A549 (cell line): ENCODE data around the gene ALG14. TPM values are rescaled to one million over a fixed set of nuclear protein-coding genes. Genes with fewer than 3 reads are reported as not detected.
"Not testable (repeated sequence)": the region's sequence is repeated elsewhere in the genome, so short reads cannot be mapped to it uniquely, and the experiment has no call there.

Experiments
- ATAC-seq, 2 experiments: fragments of 200-7000 bp in 1 of 2; fragments of >200 bp in 1 of 2; cut with Nextera tagmentation in 1 of 2; cut with Tn5 transposase in 1 of 2; 3 replicates each; pipeline versions ENCODE4 v1.8.0 to v1.9.1; 2018 to 2020; ENCODE audit warnings: mild to moderate bottlenecking in 1 of 2, moderate library complexity in 1 of 2
- CTCF ChIA-PET: fragments of 300-600 bp; sonication (Branson Sonifier 250); formaldehyde crosslinking; extraction: SDS; loops from one replicate; lab custom pipeline; 2021; ENCODE audit warnings: antibody characterized with exemption, inconsistent platforms; lab: Yijun Ruan, JAX
- POLR2A ChIA-PET: fragments of 350-600 bp; formaldehyde crosslinking; extraction: SDS; loops from one replicate; lab custom pipeline; 2021; ENCODE audit warnings: antibody characterized with exemption, inconsistent platforms; lab: Yijun Ruan, JAX
- DNase-seq, 2 experiments: peaks; one replicate each; pipeline versions ENCODE4 v3.0.0 to v3.0.0-alpha.2; 2011 to 2016; ENCODE audit warnings: low read depth in 1 of 2, low spot score in 1 of 2
- FAIRE-seq: peaks from 2 replicates; lab custom pipeline; 2011; peaks lifted over from hg19 to GRCh38; lab: Jason Lieb, UNC
- H3K27ac ChIP-seq, 2 experiments: fragments of >200 bp; sonication (Bioruptor Twin); formaldehyde crosslinking; 3 replicates each; pipeline ENCODE4 v1.5.1; 2016 to 2017
- H3K4me1 ChIP-seq: fragments of >200 bp; sonication (Bioruptor Twin); formaldehyde crosslinking; 3 replicates; pipeline ENCODE4 v1.6.1; 2016
- H3K4me2 ChIP-seq: fragments of >200 bp; sonication (Bioruptor Twin); formaldehyde crosslinking; 3 replicates; pipeline ENCODE4 v1.6.1; 2016
- H3K4me3 ChIP-seq: fragments of >200 bp; sonication (Bioruptor Twin); formaldehyde crosslinking; 3 replicates; pipeline ENCODE4 v1.5.1; 2016
- H3K9me3 ChIP-seq: fragments of >200 bp; sonication (Bioruptor Twin); formaldehyde crosslinking; 3 replicates; pipeline ENCODE4 v1.6.1; 2016
- BHLHE40 ChIP-seq: IDR thresholded peaks from 2 replicates; pipeline ENCODE4 v1.6.1; 2012; ENCODE audit warnings: low read depth, low read length, inconsistent platforms
- EHF ChIP-seq: fragments of 250-450 bp; sonication (Bioruptor Pico); IDR thresholded peaks from 2 replicates; pipeline ENCODE4 v1.5.0; 2020; ENCODE audit warnings: mild to moderate bottlenecking
- EHMT2 ChIP-seq: fragments of 200-600 bp; sonication (generic); IDR thresholded peaks from 2 replicates; pipeline ENCODE4 v1.6.1; 2016; ENCODE audit warnings: antibody characterized with exemption, low read depth, mild to moderate bottlenecking, moderate library complexity
- ESRRA ChIP-seq: fragments of 150-350 bp; IDR thresholded peaks from 2 replicates; pipeline ENCODE4 v1.6.1; 2014; ENCODE audit warnings: mild to moderate bottlenecking, low read length, borderline replicate concordance
- HEYL ChIP-seq: fragments of 250-450 bp; sonication (Bioruptor Pico); IDR thresholded peaks from 2 replicates; pipeline ENCODE4 v1.8.0; 2021; ENCODE audit warnings: mild to moderate bottlenecking, moderate library complexity
- HOXB13 ChIP-seq: fragments of 250-450 bp; sonication (Bioruptor Pico); IDR thresholded peaks from 2 replicates; pipeline ENCODE4 v1.5.0; 2020; ENCODE audit warnings: low read depth, mild to moderate bottlenecking, moderate library complexity
- HOXB5 ChIP-seq: fragments of 250-450 bp; sonication (Bioruptor Pico); IDR thresholded peaks from 2 replicates; pipeline ENCODE4 v1.5.0; 2020; ENCODE audit warnings: mild to moderate bottlenecking, moderate library complexity
- JUN ChIP-seq, 2 experiments: fragments of >200 bp; sonication (Bioruptor Twin); formaldehyde crosslinking; IDR thresholded peaks; 2 replicates in 1 of 2; 3 replicates in 1 of 2; pipeline ENCODE4 v1.6.1; 2016 to 2017
- JUNB ChIP-seq: fragments of >200 bp; sonication (Bioruptor Twin); formaldehyde crosslinking; IDR thresholded peaks from 2 replicates; pipeline ENCODE4 v1.6.1; 2016
- KDM5A ChIP-seq: fragments of 200-600 bp; sonication (generic); IDR thresholded peaks from 2 replicates; pipeline ENCODE4 v1.6.1; 2016; ENCODE audit warnings: antibody characterized with exemption, mild to moderate bottlenecking
- MAFK ChIP-seq: fragments of 450-650 bp; IDR thresholded peaks from 2 replicates; pipeline ENCODE4 v1.6.1; 2014; ENCODE audit not compliant: partially characterized antibody
- MAZ ChIP-seq: fragments of 150-350 bp; IDR thresholded peaks from 2 replicates; pipeline ENCODE4 v1.6.1; 2014; ENCODE audit warnings: antibody characterized with exemption, low read depth, low read length, borderline replicate concordance
- MYC ChIP-seq: IDR thresholded peaks from 2 replicates; pipeline ENCODE4 v1.6.1; 2012; ENCODE audit warnings: mild to moderate bottlenecking, inconsistent platforms, low read length, improper control_type of control experiment, borderline replicate concordance
- NPAS2 ChIP-seq: fragments of 250-450 bp; sonication (Bioruptor Pico); IDR thresholded peaks from 2 replicates; pipeline ENCODE4 v1.8.0; 2022; ENCODE audit warnings: mild to moderate bottlenecking, moderate library complexity, borderline replicate concordance
- POLR2AphosphoS2 ChIP-seq: conservative IDR thresholded peaks from 2 replicates; pipeline ENCODE4 v1.6.1; 2012; ENCODE audit warnings: low read length, improper control_type of control experiment, inconsistent platforms
- RAD21 ChIP-seq, 2 experiments: fragments of >200 bp in 1 of 2; sonication (Bioruptor Twin) in 1 of 2; formaldehyde crosslinking in 1 of 2; IDR thresholded peaks in 1 of 2; conservative IDR thresholded peaks in 1 of 2; 2 replicates in 1 of 2; 3 replicates in 1 of 2; pipeline ENCODE4 v1.6.1; 2012 to 2018; ENCODE audit warnings: inconsistent platforms in 1 of 2
- RNF2 ChIP-seq: fragments of 200-600 bp; sonication (generic); IDR thresholded peaks from 2 replicates; pipeline ENCODE4 v1.6.1; 2016; ENCODE audit warnings: low read depth, mild to moderate bottlenecking, antibody characterized with exemption, moderate library complexity, borderline replicate concordance
- SMC3 ChIP-seq: fragments of >200 bp; sonication (Bioruptor Twin); formaldehyde crosslinking; IDR thresholded peaks from 3 replicates; pipeline ENCODE4 v1.6.1; 2018; ENCODE audit warnings: inconsistent platforms
- SREBF2 ChIP-seq: fragments of 450-650 bp; IDR thresholded peaks from 2 replicates; pipeline ENCODE4 v1.6.1; 2014; ENCODE audit warnings: mild to moderate bottlenecking, moderate library complexity
- TP53 ChIP-seq: fragments of 250-450 bp; sonication (Bioruptor Pico); IDR thresholded peaks from 2 replicates; pipeline ENCODE4 v1.5.0; 2021; ENCODE audit warnings: mild to moderate bottlenecking, moderate library complexity
- ZC3H11A ChIP-seq: fragments of 450-650 bp; IDR thresholded peaks from 2 replicates; pipeline ENCODE4 v1.6.1; 2014; ENCODE audit warnings: antibody characterized with exemption, mild to moderate bottlenecking
- ZNF302 ChIP-seq: fragments of 250-450 bp; sonication (Bioruptor Pico); IDR thresholded peaks from 2 replicates; pipeline ENCODE4 v1.9.0; 2021; ENCODE audit warnings: inconsistent platforms, mild to moderate bottlenecking, moderate library complexity
- WGBS: methylation state at CpG from one replicate; pipeline ENCODE4 v1.1.6; 2017; ENCODE audit errors: missing lambda C conversion rate; 5-methylcytosine and 5-hydroxymethylcytosine counted together
- polyA plus RNA-seq, 4 experiments: library from polyadenylated mRNA; depleted of rRNA in 3 of 4; stranded (reverse); fragments of >200 nt; fragmentation: RNase III in 1 of 4; extraction: RNeasy Plus Mini Kit Qiagen cat#74134 plus additional on column Dnase treatment in 1 of 4; gene quantifications; 2 replicates in 3 of 4; 3 replicates in 1 of 4; pipeline ENCODE4 v1.2.3, GENCODE V29; 2011 to 2017
- TF ChIP-seq, protein P1 (sequence below): fragments of 150-350 bp; IDR thresholded peaks from 2 replicates; pipeline ENCODE4 v1.6.1; 2014; ENCODE audit warnings: low read depth, mild to moderate bottlenecking, low read length
- TF ChIP-seq, protein P2 (sequence below): fragments of 250-450 bp; sonication (Bioruptor Pico); IDR thresholded peaks from 2 replicates; pipeline ENCODE4 v1.5.0; 2021; ENCODE audit warnings: mild to moderate bottlenecking, moderate library complexity, borderline replicate concordance
- TF ChIP-seq, protein P3 (sequence below): fragments of >200 bp; sonication (Bioruptor Twin); formaldehyde crosslinking; IDR thresholded peaks from 2 replicates; pipeline ENCODE4 v1.6.1; 2016
- TF ChIP-seq, protein P4 (sequence below): IDR thresholded peaks from 2 replicates; pipeline ENCODE4 v1.6.1; 2012; ENCODE audit warnings: low read depth, borderline replicate concordance
- TF ChIP-seq, protein P5 (sequence below): IDR thresholded peaks from 2 replicates; pipeline ENCODE4 v1.6.1; 2012

Gene ALG14
- polyA plus RNA-seq, 2 of the 4 experiments (the other 2 are of a cell fraction), result 5.0 to 5.4 TPM

DNA sequence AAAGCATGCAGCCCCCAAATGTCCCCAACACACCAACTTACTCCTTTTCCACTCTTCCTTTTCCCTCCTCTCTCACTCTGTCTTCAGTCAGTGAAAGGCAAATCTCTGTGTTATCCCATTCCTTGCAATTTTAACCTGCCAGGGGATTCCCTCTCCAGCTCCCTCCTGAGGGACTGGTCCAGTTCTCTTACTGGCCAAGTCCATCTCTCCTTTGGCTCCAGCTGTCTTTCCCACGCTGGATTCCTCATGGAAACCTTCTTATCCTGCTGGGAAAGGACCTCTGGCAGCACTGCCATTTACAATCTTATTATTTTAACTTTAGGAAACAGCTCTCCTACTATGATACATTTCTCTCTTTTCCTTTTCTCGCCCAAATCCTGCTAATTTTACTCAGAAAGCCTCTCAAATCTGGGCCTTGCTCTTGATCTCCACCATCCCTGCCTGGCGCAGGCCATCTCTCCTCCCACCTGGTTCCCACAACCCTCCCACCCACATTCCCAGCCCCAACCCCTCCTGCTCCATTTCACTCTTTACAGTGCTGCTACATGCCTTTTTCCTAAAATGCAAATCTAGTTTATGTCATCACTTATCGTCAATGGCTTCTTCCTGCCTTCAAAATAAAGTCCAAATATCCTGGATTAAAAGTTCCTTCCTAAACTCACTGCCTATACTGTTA lies 73.2 kb downstream of the ALG14 start:
- H3K9me3 ChIP-seq, result no peaks in the 10 kb centered on the region
- WGBS, result 89% methylated on average over 4 of the region's 4 CpGs
- no peak overlapping the region for H3K27ac ChIP-seq
- CTCF ChIA-PET, result interaction anchor here (1.0 kb wide), 1 partner anchor 44 kb away, joined by 3 read pairs; no protein-coding TSS in a partner anchor
- H3K4me3 ChIP-seq, result no peak overlapping the region
- H3K4me1 ChIP-seq, result peaks cover 8% of the 10 kb centered on the region
- POLR2A ChIA-PET, result no interaction called here
- no peak for TF ChIP-seq MYC
- H3K4me2 ChIP-seq, result no peak overlapping the region
- no peak for DNase-seq
- no peak for FAIRE-seq
- ATAC-seq, result no peak

DNA sequence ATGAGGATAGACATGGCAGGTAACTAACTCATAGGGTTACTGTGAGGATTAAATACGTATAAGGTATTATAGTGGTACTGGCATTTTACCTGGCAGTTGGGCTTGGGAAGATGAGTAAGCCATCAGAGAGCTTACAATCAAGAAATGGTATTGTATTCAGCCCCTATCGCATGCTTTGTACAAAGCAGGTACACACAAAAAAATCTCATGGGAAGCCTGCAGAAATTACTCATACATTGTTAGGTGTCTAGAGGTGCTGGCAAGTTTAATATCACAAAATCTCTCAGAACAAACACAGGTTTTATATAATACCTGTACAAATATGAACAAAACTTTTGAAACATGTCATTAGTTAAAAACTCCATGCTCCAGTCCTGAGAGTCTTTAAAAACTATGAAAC lies 74.0 kb downstream of the ALG14 start:
- no peak for FAIRE-seq
- no peak for ATAC-seq
- ChIA-PET CTCF (interaction anchor here (0.6 to 1.3 kb wide), 2 partner anchors 43 to 532 kb away, joined by 3 to 6 read pairs; no protein-coding TSS in a partner anchor), POLR2A (no interaction called here)
- 86% methylated on average over 2 of the region's 2 CpGs for WGBS
- TF ChIP-seq ESRRA (no peak), SMC3 (no peak), RAD21 (conservative IDR thresholded peaks at IDR 0.05 in 1 of 2, IDR thresholded peaks at IDR 0.05 in 1 of 2) (no peak), RNF2 (no peak), HOXB5 (no peak), TP53 (CRISPR knock-in tag) (no peak), MAFK (no peak), HOXB13 (CRISPR knock-in tag) (no peak), POLR2AphosphoS2 (no peak), SREBF2 (no peak), KDM5A (no peak), EHMT2 (no peak), ZC3H11A (no peak), NPAS2 (CRISPR knock-in tag) (no peak)
- TF ChIP-seq, protein P1, sequence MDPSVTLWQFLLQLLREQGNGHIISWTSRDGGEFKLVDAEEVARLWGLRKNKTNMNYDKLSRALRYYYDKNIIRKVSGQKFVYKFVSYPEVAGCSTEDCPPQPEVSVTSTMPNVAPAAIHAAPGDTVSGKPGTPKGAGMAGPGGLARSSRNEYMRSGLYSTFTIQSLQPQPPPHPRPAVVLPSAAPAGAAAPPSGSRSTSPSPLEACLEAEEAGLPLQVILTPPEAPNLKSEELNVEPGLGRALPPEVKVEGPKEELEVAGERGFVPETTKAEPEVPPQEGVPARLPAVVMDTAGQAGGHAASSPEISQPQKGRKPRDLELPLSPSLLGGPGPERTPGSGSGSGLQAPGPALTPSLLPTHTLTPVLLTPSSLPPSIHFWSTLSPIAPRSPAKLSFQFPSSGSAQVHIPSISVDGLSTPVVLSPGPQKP, result no peak
- TF ChIP-seq, protein P2, sequence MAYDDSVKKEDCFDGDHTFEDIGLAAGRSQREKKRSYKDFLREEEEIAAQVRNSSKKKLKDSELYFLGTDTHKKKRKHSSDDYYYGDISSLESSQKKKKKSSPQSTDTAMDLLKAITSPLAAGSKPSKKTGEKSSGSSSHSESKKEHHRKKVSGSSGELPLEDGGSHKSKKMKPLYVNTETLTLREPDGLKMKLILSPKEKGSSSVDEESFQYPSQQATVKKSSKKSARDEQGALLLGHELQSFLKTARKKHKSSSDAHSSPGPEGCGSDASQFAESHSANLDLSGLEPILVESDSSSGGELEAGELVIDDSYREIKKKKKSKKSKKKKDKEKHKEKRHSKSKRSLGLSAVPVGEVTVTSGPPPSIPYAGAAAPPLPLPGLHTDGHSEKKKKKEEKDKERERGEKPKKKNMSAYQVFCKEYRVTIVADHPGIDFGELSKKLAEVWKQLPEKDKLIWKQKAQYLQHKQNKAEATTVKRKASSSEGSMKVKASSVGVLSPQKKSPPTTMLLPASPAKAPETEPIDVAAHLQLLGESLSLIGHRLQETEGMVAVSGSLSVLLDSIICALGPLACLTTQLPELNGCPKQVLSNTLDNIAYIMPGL (CRISPR knock-in tag), result no peak
- DNase-seq, result no peak
- no peaks in the 10 kb centered on the region for H3K9me3 ChIP-seq
- peaks cover 14% of the 10 kb centered on the region for H3K4me1 ChIP-seq
- H3K4me3 ChIP-seq, result no peak overlapping the region
- no peak overlapping the region for H3K27ac ChIP-seq
- H3K4me2 ChIP-seq, result no peak overlapping the region

DNA sequence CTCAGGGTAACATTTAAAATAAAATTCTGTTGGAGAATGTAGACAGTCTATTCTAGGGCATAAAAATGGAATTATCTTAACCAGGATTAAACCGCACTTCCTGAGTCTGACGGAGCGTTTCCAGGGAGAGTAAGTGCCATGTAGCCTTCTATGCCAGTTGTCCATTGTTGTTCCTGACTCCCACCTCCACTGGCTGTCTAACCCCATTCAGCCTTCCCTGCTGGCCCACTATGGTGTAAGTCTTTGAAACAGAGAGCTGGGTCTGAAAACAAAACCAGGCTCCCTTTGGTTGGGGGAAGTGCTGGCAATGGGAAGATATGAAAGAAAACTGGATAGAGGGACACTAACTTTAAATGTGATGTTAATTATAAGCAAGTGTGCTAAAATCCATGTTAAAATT lies 74.6 kb downstream of the ALG14 start:
- CTCF ChIA-PET, result interaction anchor here (1.3 kb wide), 1 partner anchor 43 kb away, joined by 6 read pairs; no protein-coding TSS in a partner anchor
- ATAC-seq, result no peak

DNA sequence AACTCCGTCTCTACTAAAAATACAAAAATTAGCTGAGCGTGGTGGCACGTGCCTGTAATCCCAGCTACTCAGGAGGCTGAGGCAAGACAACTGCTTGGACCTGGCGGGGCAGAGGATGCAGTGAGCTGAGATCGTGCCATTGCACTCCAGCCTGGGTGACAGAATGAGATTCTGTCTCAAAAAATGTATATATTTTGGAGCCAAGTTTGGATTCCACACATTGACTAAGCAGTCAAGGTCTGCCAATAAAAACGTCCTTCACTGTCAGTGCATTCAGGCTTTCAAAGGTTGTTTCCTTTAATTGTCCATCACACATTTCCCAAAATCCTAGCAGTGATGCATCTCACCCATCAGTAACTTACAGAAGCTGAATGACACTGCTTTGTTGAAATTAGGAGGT lies 77.2 kb downstream of the ALG14 start:
- DNase-seq, ATAC-seq, H3K4me3 ChIP-seq, H3K9me3 ChIP-seq, POLR2A ChIA-PET, FAIRE-seq, H3K27ac ChIP-seq, H3K4me2 ChIP-seq, H3K4me1 ChIP-seq: not testable (repeated sequence)
- CTCF ChIA-PET, result interaction anchor here (2.4 kb wide), 1 partner anchor 142 kb away, joined by 9 read pairs; no protein-coding TSS in a partner anchor
- 74% methylated on average over 6 of the region's 6 CpGs for WGBS

More for the DNA sequence above, 74.6 kb downstream of the ALG14 start:
- peaks cover 11% of the 10 kb centered on the region for H3K4me1 ChIP-seq
- 96% methylated on average over 3 of the region's 3 CpGs for WGBS
- POLR2A ChIA-PET, result no interaction called here
- no peak for TF ChIP-seq MAZ
- no peak for TF ChIP-seq JUN (IDR thresholded peaks at IDR 0.05)
- TF ChIP-seq SMC3, result no peak
- TF ChIP-seq, protein P3, sequence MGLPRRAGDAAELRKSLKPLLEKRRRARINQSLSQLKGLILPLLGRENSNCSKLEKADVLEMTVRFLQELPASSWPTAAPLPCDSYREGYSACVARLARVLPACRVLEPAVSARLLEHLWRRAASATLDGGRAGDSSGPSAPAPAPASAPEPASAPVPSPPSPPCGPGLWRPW, result no peak
- no peak for TF ChIP-seq BHLHE40
- TF ChIP-seq EHMT2, result no peak
- TF ChIP-seq, protein P4, sequence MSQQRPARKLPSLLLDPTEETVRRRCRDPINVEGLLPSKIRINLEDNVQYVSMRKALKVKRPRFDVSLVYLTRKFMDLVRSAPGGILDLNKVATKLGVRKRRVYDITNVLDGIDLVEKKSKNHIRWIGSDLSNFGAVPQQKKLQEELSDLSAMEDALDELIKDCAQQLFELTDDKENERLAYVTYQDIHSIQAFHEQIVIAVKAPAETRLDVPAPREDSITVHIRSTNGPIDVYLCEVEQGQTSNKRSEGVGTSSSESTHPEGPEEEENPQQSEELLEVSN, result no peak
- TF ChIP-seq, protein P5, sequence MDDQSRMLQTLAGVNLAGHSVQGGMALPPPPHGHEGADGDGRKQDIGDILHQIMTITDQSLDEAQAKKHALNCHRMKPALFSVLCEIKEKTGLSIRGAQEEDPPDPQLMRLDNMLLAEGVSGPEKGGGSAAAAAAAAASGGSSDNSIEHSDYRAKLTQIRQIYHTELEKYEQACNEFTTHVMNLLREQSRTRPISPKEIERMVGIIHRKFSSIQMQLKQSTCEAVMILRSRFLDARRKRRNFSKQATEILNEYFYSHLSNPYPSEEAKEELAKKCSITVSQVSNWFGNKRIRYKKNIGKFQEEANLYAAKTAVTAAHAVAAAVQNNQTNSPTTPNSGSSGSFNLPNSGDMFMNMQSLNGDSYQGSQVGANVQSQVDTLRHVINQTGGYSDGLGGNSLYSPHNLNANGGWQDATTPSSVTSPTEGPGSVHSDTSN, result no peak
- no peak for TF ChIP-seq EHF (CRISPR knock-in tag)
- no peak for TF ChIP-seq HOXB13 (CRISPR knock-in tag)
- TF ChIP-seq JUNB, result no peak
- TF ChIP-seq HEYL (CRISPR knock-in tag), result no peak
- no peak for TF ChIP-seq ZNF302
- TF ChIP-seq, all 56 proteins: peak for 0
- no peak overlapping the region for H3K27ac ChIP-seq
- no peaks in the 10 kb centered on the region for H3K9me3 ChIP-seq
- no peak overlapping the region for H3K4me3 ChIP-seq
- DNase-seq (no peak), FAIRE-seq (no peak)
- H3K4me2 ChIP-seq, result no peak overlapping the region
